Measurements from ENCODE around the gene KRT7.

The KRT7 gene

DNA sequence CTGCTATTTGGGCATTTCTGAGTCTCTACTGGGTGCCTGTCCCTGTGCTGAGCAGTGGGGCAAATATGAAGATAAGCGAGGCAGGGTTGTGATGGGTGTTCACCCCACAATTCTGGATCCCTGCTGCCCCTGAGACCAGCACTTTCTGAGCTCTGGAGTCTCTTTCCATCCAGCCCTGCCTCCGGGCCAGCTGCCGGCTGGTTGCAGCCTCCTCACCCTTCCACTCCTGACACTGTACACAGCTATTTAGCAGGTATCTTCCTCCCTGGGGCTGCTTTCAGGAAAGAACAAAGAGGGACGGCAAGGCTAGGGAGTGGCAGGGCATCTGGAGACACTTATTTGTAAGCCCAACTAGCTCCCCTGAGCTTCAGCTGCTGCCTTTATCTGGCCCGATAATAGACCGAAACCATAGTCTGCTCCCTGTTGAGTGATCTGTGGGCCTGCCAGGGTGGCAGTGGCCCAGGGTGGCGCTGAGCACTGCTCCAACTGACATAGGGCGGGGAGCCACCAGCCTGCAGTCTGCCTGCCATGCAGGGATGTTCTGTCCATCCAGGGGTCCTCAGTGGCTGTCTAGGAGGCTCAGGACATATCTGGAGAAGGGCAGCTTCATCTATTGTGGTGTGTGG is 33.6 kb upstream of the KRT7 start:
- DNase-seq (ENCODE audit: low read depth in 2 of 3, low spot score in 2 of 3) = no peak

DNA sequence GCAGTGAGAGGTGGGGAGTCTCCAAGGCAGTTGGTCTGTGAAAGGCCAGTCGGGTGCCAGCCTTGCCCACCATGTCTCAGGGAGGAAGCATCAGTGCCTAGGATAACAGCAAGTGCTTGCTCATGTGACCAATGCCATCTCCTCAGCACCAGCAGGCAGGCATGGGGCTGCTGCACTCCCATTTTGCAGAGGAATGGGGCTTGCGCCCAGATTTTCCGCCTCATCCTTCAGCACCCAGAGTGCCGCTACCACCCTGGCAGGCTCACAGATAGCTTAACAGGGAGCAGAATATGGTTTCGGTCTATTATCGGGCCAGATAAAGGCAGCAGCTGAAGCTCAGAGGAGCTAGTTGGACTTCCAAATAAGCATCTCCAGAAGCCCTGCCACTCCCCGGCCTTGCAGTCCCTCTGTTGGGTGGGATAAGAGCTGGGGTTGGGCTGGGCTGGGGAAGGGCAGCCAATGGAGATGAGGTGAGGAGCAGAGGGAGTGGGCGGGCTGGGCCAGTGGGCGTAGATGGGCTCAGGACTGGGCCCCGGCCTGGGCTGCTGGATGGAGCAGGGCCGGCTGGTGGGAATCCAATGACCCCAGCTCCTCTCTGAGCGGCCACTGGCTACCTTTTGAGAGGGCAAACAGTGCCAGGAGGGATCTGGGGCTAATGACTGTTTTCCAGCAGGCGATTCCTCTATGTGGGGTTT is 32.8 kb upstream of the KRT7 start:
- DNase-seq (ENCODE audit: low read depth in 2 of 3, low spot score in 2 of 3) = no peak

DNA sequence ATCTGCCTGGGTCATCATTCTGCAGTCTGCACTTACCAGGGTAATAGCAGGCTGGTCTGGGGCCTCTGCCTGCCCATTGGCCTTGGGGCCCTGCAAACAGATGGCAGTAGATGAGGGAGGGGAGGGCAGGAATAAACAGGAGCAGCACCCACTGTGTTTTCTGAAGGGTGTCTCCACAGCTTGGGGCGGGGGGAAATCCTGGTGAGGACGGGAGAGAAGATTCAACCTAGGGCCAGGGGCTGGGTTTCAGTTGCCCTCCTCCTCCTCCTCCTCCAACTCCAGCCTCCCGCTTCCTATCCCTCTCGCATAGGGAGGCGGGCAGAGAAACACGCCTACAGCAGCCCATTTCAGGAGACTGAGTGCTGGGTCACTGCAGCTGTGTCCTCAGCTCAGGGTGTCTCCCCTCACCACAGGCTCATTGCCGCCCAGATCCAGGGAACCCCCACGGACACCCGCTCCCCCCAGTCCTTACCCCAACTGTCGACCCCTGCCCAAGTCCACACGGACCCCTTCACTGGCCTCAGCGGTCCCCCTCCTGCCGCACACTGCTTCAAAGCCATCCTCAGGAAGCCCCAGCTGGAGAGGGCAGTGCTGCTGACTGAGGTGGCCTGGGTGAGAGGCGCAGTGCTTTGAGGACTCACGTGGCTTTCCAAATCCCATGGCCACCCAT is 32.1 kb upstream of the KRT7 start:
- no peak for DNase-seq (ENCODE audit: low read depth in 2 of 3, low spot score in 2 of 3)

DNA sequence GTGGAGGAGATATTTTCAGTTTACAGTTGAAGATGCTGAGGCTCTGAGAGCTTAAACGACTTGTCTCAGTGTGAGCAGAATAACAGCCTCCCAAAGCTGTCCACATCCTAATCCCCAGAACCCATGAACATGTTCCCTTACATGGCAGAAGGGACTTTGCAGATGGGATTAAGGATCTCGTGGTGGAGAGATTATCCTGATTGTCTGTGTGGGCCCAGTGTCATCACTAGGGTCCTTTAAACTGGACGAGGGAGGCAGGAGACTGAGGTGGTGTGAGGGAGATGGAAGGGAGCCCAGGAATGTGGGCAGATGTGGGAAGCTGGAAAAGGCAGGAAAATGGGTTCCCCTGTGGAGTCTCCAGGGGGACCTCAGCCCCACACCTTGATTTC is 31.6 kb upstream of the KRT7 start:
- no peak for DNase-seq (ENCODE audit: low read depth in 2 of 3, low spot score in 2 of 3)

DNA sequence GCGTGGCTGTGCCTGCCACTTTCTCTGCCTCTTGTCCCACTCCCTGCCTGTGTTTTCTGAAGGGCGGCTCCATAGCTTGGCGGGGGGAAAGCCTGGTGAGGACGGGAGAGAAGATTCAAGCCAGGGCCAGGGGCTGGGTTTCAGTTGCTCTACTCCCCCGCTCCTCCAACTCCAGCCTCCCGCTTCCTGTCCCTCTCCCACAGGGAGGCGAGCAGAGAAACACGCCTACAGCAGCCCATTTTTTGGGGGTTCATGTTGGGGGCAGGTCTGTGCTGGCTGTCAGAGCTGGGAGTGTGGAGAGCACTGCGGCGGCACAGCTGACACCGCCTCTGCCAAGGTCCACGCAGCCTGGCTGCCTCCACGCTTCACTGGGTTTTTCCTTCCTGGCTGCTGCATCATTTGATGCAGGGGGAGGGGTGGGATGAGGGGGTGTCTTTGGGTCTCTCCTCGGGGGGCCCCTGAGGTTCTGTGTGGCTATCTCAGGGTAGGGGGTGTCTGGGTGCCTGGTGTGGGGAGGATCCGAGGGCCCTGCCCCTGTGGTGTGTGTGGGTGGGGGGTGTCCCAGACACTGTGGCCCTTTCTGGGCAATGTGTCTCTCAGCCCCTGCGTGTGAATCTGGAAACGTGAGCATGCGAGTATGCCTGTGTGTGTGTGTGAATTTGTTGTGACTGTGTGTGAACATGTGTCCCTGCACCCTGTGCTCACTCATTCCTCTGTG is 30.5 kb upstream of the KRT7 start:
- no peak for DNase-seq (ENCODE audit: low read depth in 2 of 3, low spot score in 2 of 3)

DNA sequence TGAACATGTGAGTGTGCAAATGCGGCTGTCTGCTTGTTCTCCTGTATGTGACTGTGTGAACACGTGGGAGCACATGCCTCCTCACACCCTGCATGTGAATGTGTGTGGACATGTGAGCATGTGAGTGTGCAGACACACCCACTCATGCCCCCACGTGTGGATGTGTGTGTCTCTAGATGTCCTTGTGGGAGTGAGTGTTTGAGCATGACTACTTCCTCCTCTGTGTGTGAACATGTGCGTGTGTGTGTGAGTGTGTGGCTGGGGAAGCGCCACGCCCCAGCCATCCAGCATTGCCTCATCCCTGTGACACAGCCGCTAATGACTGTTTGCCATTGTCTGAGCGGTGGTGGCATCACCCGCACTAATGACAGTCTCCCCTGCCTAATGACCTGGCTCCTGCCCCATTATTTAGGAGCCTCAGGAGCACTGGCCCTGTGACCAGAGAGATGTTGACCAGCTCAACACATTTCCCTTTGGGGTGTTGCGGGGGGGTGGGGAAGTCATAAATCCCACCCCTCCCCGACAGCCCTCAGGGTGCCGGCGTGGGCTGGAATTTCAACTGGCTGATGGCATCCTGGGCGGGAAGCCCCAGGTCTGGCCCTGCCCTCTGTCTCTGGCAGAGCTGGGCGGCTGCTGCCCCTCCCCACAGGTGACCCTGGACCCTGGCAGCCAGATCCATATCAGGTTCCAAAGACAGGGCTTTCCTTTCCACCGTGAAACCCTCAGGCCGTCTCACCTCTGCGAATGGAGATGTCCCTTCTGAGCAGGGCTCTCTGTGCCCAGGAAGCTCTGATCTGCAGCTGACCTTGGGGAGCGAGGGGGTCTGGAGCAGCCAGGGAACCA is 29.7 kb upstream of the KRT7 start:
- DNase-seq (ENCODE audit: low read depth in 2 of 3, low spot score in 2 of 3) = no peak

DNA sequence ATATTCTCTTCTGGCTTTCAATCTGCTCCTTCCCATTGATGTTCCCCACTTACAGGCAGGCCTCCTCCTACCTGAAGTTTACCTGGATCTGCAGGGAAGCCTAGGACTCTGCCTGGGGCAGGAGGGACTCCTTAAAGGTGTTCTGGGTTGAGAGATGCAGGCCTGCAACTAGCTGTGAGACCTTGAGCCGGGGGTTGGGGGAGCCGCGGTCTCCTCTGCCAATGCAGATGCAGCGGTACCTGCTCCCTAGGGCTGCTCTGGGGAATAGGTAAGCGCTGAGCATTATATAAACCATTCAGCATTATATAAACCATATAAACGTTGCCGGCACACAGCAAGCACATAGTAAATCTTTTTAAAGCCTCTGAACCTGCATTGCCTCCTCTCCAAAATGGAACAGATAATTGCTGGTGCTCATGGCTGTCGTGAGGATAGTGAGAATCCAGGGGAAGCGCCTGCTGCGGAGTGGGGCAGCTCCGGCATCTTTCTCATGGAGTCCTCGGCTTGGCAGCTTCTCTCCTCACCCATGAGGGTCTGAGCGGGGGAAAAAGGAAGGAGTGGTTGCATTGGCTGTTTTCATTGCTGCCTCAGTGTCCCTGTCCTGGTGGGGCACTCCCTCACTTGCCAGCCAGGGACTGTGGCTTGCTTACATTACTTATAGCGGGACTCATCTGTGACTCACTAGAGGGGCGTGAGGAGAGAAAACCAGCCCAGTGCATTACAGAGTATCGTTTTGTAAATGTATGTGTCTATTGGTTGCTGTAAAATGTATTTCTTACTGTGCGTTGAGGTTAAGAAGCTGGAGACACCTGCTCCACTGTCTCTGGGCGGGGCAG is 28.7 kb upstream of the KRT7 start:
- DNase-seq (ENCODE audit: low read depth in 2 of 3, low spot score in 2 of 3) = no peak

DNA sequence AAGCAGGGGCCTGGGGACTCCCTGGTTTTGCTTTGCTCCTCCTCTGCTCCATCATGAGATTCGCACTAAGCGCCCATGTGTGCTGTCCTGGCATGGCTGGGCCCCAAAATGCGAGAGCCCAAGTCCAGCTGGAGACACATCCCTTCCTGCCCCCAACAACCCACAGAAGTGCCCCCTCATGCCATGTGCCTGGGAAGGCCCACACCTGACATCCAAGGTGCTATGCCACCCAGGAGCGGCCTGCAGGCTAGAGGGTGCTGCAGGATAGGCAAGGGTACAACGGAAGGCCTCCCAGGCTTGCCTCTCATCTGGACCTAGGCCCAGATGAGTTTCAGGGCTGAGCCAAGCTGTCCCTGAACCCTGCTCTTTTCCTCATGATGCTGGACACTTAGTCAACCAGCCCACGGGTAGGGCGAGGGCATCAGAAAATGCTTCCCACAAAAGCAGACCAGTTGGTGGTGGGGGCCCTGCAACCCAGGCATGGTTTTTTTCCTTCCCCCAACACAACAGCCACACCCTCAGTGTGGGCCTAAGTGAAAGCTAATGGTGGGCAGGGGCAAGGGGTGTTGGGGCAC is 28.0 kb upstream of the KRT7 start:
- DNase-seq (ENCODE audit: low read depth in 2 of 3, low spot score in 2 of 3) = no peak

DNA sequence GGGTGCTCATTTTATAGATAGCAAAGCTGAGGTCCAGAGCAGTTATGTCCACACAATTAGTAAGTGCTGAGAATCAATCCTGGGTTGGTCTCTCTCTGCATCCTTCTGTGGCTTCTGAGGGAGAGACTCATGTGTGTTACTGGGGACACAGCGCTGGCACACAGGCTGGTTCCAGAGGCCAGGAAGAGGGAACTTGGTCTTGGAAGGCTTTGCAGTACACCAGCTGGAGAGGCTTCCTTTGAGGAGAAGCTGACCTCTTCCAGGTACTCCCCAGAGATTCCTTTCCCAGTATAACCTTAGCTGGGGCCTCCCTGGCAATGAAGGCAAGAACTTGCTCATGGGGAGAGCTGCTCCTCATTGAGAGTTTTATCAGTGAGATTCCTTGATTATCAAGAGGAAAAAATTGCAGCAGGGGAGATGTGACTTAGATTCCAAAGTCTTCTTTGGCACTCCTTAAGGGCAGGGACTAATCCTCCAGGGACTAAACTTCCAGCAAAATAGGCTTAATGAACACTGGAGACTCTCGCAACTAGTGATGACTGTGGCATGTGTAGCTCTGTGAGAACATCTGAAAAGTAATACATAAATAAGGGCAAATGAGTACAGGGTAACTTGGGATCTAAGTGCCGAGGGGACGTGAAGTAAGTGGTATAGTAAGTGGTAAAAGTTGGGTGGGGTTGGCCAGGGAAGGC is 27.3 kb upstream of the KRT7 start:
- no peak for DNase-seq (ENCODE audit: low read depth in 2 of 3, low spot score in 2 of 3)

DNA sequence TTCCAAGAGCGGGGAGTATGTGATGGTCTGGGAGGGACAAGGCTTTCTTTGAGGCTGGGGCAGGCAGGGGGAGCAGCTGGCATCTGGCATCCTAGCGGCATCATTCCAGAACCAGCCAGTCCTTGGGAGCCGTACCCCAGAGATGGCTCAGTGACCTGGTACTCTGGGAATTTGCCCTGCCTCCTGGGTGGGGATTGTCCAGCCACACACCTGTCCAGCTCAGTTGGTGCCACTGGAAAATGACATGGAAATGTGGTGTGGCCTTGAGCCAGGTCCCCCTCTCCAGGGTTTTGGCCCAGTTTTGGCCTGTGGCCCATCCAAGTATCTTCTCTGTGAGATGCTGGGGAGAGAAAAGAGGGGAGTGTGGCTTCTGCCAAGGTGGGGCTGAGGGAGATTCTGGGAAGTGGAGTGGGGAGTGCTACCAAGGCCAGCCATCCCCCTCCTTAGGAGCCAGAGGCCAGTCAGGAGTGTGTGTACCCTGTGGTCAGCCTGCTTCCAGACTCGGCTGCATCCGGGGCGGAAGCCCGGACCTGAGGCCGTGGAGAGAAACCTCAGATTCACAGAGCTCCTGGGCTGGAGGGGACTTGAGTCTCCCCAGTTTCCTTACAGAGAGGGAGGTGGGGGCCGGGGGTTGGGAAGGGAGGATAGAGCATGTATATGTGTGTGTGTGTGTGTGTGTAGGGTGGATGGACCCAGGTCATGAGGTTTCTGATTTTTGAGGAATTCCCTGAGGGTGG is 26.6 kb upstream of the KRT7 start:
- DNase-seq (ENCODE audit: low read depth in 2 of 3, low spot score in 2 of 3) = no peak

DNA sequence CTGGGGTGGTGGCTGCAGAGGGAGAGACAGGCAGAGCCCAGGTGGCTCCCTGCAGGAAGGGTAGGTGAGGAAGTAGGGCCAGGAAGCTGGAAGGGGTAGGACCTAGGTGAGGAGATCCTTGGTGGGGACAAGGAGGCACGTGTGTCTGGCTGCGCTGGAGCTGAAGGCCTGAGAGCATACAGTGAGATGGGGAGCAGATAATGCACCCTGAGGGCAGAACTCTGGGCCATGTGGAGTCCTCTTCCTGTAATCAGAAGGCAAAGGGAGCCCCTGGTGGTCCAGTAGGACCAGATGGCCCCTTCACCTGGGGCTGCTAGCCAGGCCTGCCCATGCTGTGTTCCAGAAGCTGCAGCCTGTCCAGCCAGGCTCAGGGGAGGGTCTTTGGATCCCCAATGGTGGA is 25.9 kb upstream of the KRT7 start:
- DNase-seq (ENCODE audit: low read depth in 2 of 3, low spot score in 2 of 3) = no peak

DNA sequence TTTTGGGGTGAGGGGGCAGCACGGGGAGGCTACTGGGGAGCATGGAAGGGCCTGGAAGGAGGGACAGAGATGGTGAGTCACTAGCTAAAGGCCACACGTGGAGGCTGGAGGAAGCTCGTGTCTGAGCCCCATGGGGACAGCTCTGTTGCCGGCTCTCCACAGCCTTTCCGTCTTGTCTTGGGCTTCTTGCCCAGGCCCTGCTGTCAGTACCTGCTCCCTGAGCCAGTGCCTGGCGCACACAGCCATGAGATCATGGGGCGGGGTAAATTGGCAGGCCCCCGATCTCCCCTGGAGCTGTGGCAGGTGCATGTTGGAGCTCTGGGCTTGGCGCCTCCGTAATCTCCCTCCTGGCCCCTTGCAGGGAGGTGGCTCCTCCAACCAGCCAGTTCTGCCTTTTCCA is 25.1 kb upstream of the KRT7 start:
- DNase-seq (ENCODE audit: low read depth in 2 of 3, low spot score in 2 of 3) = no peak

DNA sequence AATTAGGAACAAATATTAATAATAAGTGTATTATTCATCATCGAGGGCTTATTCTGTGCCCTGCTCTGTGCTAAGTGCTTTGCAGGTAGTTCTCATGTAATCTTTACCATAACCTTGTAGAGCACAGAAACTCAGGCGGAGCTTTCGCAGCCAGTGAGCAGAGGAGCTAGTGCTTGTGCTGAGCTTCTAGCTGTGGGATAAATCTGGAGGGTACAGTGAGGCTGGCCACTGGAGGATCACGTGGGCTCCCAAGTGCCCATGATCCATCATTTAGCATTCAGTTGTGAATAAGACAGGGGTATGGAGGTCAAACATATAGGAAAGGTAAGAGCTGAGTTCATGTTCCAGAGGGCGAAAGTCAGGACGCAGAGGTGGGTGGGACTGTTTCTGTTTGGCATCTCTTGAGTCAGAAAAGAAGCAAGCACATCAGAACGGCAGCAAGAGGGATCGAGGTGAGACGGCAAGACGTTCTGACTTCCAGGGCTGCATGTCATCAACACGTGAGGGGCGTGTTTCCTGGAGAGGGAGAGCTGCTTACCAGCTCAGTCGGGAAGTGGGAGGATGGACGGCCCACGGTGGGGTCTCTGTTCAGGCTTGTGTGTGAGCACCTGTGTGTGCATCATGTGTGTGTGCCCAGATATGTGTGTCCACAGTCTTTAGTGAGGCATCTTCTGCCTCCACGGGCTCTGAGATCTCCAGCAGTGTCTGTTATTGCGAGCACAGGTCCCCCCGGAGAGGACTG is 24.4 kb upstream of the KRT7 start:
- DNase-seq (ENCODE audit: low read depth in 2 of 3, low spot score in 2 of 3) = no peak

DNA sequence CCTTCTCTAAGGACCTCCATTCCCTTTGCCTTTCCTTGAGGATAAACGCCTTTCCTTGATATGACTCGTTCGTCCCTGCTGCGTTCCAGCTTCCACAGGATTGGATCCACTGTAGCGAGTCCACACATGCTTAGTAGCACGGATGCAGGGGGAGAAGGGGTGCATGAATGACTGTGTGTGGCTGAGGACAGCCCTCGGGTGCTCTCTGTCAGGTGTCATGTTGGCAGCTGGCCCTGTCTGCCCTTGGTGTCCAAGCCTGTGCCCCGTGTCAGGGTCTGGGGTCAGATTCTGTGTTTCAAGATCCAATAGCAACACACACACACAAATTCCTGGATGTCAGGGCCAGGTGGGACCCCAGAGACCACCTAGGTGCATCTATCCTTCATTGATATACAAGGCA is 23.7 kb upstream of the KRT7 start:
- no peak for DNase-seq (ENCODE audit: low read depth in 2 of 3, low spot score in 2 of 3)

DNA sequence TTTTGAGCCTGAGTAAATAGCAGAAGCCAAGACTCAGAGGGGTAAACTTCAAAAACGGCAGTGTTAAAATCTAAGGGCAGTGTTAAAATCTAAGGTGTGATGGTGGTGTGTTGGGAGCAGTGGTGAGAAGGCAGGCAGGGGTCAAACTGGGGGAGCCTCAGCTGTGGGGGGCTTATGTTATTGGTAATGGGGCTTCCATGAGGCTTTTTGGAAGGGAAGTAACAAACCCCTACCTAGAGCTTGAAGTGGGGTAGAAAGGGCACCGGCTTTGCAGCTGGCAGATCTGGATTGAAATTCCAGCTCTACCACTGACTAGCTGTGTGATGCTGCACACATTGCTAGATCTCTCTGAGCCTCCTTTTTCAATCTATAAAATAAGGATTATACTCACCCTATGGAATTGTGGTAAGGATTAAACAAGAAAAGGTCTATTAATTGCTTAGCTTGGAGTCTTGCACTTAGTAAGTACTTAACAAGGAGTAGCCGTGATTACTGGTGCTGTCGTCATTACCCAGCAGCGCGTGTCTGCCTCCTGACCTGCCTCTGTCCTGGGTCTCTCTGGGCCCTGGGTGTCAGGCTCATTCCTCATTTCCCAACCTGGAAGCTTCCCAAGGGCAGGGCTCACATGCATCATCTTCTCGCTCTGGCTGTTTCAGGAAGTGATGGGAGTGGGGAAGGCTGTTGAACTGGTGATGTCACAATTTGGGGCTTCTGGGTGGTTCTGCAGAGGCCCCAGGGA is 22.7 kb upstream of the KRT7 start:
- DNase-seq (ENCODE audit: low read depth in 2 of 3, low spot score in 2 of 3) = no peak

DNA sequence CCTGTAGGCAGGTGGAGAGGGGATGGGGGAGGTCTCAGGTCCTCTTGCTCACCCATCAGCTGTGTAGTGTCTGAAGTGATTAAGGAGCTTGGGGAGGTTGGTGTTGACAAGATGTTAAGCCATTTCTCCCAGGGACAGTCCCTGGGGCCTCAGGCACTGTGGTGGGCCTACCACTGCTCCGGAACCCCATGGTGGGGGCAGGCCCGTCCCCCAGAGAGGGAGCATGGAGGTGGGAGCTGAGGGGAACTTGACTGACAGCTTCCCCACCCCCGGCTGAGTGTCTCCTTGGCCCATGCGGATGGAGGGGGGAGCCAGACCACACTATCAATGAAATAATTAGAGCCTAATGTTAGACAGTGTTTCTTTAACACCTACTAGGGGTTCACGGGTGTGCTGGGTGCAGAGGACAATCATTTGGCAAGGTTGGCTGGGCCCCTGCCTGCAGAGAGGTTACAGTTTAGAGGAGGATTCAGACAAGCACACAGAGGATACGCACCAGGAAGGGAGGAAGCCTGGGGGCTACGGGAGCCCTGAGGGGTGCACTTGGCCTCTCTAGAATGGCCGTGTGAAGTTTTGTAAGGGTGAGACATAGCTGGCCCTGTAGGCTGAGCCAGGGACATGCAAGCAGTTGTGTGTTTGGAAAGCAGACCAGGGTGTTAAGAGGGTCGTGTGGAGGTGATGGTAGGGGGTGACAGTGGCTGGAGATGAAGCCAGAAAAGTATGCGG is 22.0 kb upstream of the KRT7 start:
- DNase-seq (ENCODE audit: low read depth in 2 of 3, low spot score in 2 of 3) = no peak
